Keratinocyte (primary cell): ENCODE data around the gene EME1.

Experiments used
- CTCF ChIP-seq, 3 experiments: IDR thresholded peaks in 1 of 3; conservative IDR thresholded peaks in 1 of 3; optimal IDR thresholded peaks in 1 of 3; 2 replicates in 2 of 3; 3 replicates in 1 of 3; pipeline versions ENCODE3 to v1.5.1; 2011; ENCODE audit warnings: low read length in 3 of 3, mild to moderate bottlenecking in 3 of 3, moderate library complexity in 2 of 3, control low read depth in 1 of 3, inconsistent platforms in 1 of 3; ENCODE audit not compliant: insufficient read depth in 2 of 3; ENCODE audit errors: extremely low read depth in 1 of 3
- EZH2 ChIP-seq: IDR thresholded peaks from one replicate; pipeline ENCODE4 v1.6.1; 2012; ENCODE audit warnings: inconsistent platforms, mild to moderate bottlenecking, low read length, moderate library complexity

- no peak for TF ChIP-seq CTCF (optimal IDR thresholded peaks at IDR 0.05 in 1 of 3, IDR thresholded peaks at IDR 0.05 in 1 of 3, conservative IDR thresholded peaks at IDR 0.05 in 1 of 3; ENCODE audit: extremely low read depth in 1 of 3, insufficient read depth in 2 of 3, low read length in 3 of 3)
- no peak for TF ChIP-seq EZH2
These were observed 56.8 kb downstream of the EME1 start for GRCh38 chr17:50429793-50430192.
